HepG2 (cell line): ENCODE data around the gene API5. TPM values are rescaled to one million over a fixed set of nuclear protein-coding genes. Genes with fewer than 3 reads are reported as not detected.
A peak's percentile ranks its signal among the peaks of the same experiment; 100 is the strongest.

Experiments
- ATAC-seq: fragments of 200-7000 bp; cut with Tn5 transposase; 3 replicates; pipeline ENCODE4 v1.9.1; 2020; ENCODE audit warnings: mild to moderate bottlenecking, moderate library complexity
- BruUV-seq: library from RNA; stranded (reverse); fragments of 400-500 nt; replicated peaks from 2 replicates; lab custom pipeline; 2021; lab: Mats Ljungman, UMichigan
- CTCF ChIA-PET: fragments of 300-600 bp; formaldehyde crosslinking; extraction: SDS; loops from one replicate; lab custom pipeline; 2021; ENCODE audit warnings: low total read pairs, inconsistent platforms, low intra/inter-chr PET ratio; lab: Yijun Ruan, JAX
- POLR2A ChIA-PET: fragments of 350-600 bp; sonication (Branson Sonifier 250); formaldehyde crosslinking; loops from one replicate; lab custom pipeline; 2020; ENCODE audit warnings: antibody characterized with exemption, inconsistent platforms; lab: Yijun Ruan, JAX
- DNase-seq: peaks from one replicate; pipeline ENCODE4 v3.0.0-alpha.2; 2015; ENCODE audit warnings: low spot score
- FAIRE-seq: peaks from 3 replicates; lab custom pipeline; 2011; peaks lifted over from hg19 to GRCh38; lab: Jason Lieb, UNC
- H2AFZ ChIP-seq: one replicate; pipeline ENCODE4 v1.6.1; 2011; ENCODE audit warnings: low read length, inconsistent platforms
- H3K27ac ChIP-seq: fragments of 300-600 bp; 3 replicates; pipeline ENCODE4 v1.8.0; 2011; ENCODE audit warnings: mixed run types, mild to moderate bottlenecking, mixed read lengths, low read length, inconsistent platforms; ENCODE audit not compliant: insufficient read depth; ENCODE audit errors: extremely low read length
- H3K27me3 ChIP-seq, 2 experiments: fragments of 200-600 bp in 1 of 2; 2 replicates in 1 of 2; 3 replicates in 1 of 2; pipeline versions ENCODE4 v1.6.0 to v1.8.0; 2011; ENCODE audit warnings: low read length in 2 of 2, mild to moderate bottlenecking in 2 of 2, moderate library complexity in 2 of 2, inconsistent platforms in 1 of 2; ENCODE audit not compliant: insufficient read depth in 2 of 2, control insufficient read depth in 1 of 2
- H3K36me3 ChIP-seq, 2 experiments: fragments of 200-600 bp in 1 of 2; replicated peaks in 1 of 2; 2 replicates in 1 of 2; 3 replicates in 1 of 2; pipeline versions ENCODE4 v1.5.1 to v1.8.0; 2011; ENCODE audit warnings: low read length in 2 of 2, inconsistent platforms in 1 of 2; ENCODE audit not compliant: insufficient read depth in 2 of 2, control insufficient read depth in 1 of 2
- H3K4me1 ChIP-seq: 2 replicates; pipeline ENCODE4 v1.5.1; 2012; ENCODE audit warnings: low read length, inconsistent platforms; ENCODE audit not compliant: insufficient read depth
- H3K4me2 ChIP-seq: 2 replicates; pipeline ENCODE4 v1.6.0; 2011; ENCODE audit warnings: low read depth, low read length, inconsistent platforms
- H3K4me3 ChIP-seq, 3 experiments: fragments of 200-600 bp in 1 of 3; sonication (generic), shearing (Covaris generic) in 1 of 3; replicated peaks in 1 of 3; 2 replicates each; pipeline ENCODE4 v1.5.1; 2011 to 2016; ENCODE audit warnings: low read length in 3 of 3, inconsistent platforms in 2 of 3, low read depth in 2 of 3, mild to moderate bottlenecking in 2 of 3, control low read depth in 1 of 3, mixed read lengths in 1 of 3; ENCODE audit not compliant: insufficient read depth in 1 of 3
- H3K79me2 ChIP-seq: one replicate; pipeline ENCODE4 v1.6.1; 2011; ENCODE audit warnings: low read length, inconsistent platforms; ENCODE audit not compliant: insufficient read depth
- H3K9ac ChIP-seq: 2 replicates; pipeline ENCODE4 v1.6.0; 2011; ENCODE audit warnings: mild to moderate bottlenecking, low read depth, low read length, inconsistent platforms; ENCODE audit not compliant: insufficient read depth
- H3K9me3 ChIP-seq: 2 replicates; pipeline ENCODE4 v1.5.1; 2012; ENCODE audit warnings: mild to moderate bottlenecking, low read length
- H4K20me1 ChIP-seq: 2 replicates; pipeline ENCODE4 v1.6.0; 2011; ENCODE audit warnings: inconsistent platforms, mild to moderate bottlenecking, low read length, moderate library complexity; ENCODE audit not compliant: insufficient read depth
- FOXA3 ChIP-seq: IDR thresholded peaks from 2 replicates; pipeline ENCODE4 v1.6.1; 2016; ENCODE audit warnings: missing genetic modification reagents, missing compliant biosample characterization
- ZNF263 ChIP-seq: sonication (generic); formaldehyde crosslinking; IDR thresholded peaks from 2 replicates; pipeline ENCODE4 v1.4.0; 2020; ENCODE audit warnings: missing genetic modification reagents
- ZNF569 ChIP-seq: sonication (generic); formaldehyde crosslinking; IDR thresholded peaks from 2 replicates; pipeline ENCODE4 v1.5.0; 2020; ENCODE audit warnings: mild to moderate bottlenecking, missing genetic modification reagents, moderate library complexity, borderline replicate concordance
- WGBS: methylation state at CpG from one replicate; pipeline ENCODE4 v1.1.6; 2017; ENCODE audit warnings: low lambda C conversion rate; 5-methylcytosine and 5-hydroxymethylcytosine counted together
- in situ Hi-C: cut with HindIII; loops from 2 replicates; pipeline ENCODE4 v1.10.0; 2017; ENCODE audit warnings: low pct_unique_long_range_greater_than_20kb; ENCODE audit not compliant: extremely low pct_ligation_motif_present
- intact Hi-C: fragments of 100-400 bp; cut with micrococcal nuclease; formaldehyde crosslinking; loops from one replicate; pipeline ENCODE4 v1.10.0; 2022; ENCODE audit not compliant: unreplicated experiment
- polyA plus RNA-seq, 8 experiments: library from polyadenylated mRNA; depleted of rRNA in 3 of 8; stranded (reverse) in 7 of 8; unstranded in 1 of 8; fragments of >200 nt; fragmentation: Illumina TruSeq in 4 of 8; extraction: Trizol in 4 of 8; gene quantifications; 2 replicates each; pipeline versions ENCODE4 v1.2.1 to v1.2.3, GENCODE V29; 2011 to 2016; ENCODE audit warnings: low read depth in 4 of 8, missing spikeins in 1 of 8, mixed read lengths in 1 of 8; ENCODE audit not compliant: insufficient read depth in 1 of 8
- total RNA-seq, 5 experiments: library from RNA; depleted of rRNA; stranded (reverse); fragments of >200 nt; fragmentation: Illumina TruSeq; extraction: Trizol; gene quantifications; 2 replicates each; pipeline ENCODE4 v1.2.3, GENCODE V29; 2016; ENCODE audit warnings: low read depth in 1 of 5
- TF ChIP-seq, protein P1 (sequence below): sonication (generic); formaldehyde crosslinking; IDR thresholded peaks from 2 replicates; pipeline ENCODE4 v1.5.1; 2020; ENCODE audit warnings: missing genetic modification reagents, mild to moderate bottlenecking, borderline replicate concordance
- TF ChIP-seq, protein P2 (sequence below): sonication (generic); formaldehyde crosslinking; IDR thresholded peaks from 2 replicates; pipeline ENCODE4 v1.4.0; 2020; ENCODE audit warnings: missing genetic modification reagents, mild to moderate bottlenecking, borderline replicate concordance

The API5 gene
- total and polyA plus RNA-seq, 2 of the 13 experiments (the other 11 are each of a cell fraction or from before 2014, with no cell fraction given) = 21.6 to 59.0 TPM

DNA sequence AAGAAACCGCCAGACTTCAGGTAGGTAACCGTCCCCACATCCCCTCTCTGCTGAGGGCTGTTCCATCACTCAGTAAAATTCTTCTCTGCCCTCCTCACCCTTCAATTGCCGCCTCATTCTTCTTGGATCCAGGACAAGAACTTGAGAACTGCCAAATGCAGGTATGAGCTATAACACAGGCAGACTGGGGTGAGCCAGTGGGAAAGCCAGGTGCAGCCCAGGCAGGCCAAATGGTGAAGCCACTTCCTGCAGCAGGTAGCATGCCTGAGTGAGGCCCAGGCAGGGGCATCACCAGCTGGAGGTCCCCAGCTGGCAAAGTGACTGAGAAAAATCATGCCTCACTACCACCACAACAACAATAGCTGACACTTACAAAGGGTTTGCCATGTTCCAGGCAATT lies 22.4 kb upstream of the API5 start:
- ChIA-PET CTCF (no interaction called here), POLR2A (no interaction called here)
- ATAC-seq (no peak), DNase-seq (no peak), FAIRE-seq (no peak)
- BruUV-seq = no TSS peak
- no peaks in the 10 kb centered on the region for H3K9me3 ChIP-seq
- no peak overlapping the region for H2AFZ ChIP-seq
- intact Hi-C loops (no loop called here), in situ Hi-C loops (loop anchor here (25.0 kb wide), 1 partner anchor 1827 kb away; the partner anchor contains the start of gene LRRC4C)
- no peaks in the 10 kb centered on the region for H3K4me1 ChIP-seq
- no peaks in the 10 kb centered on the region for H3K27me3 ChIP-seq
- 11% methylated on average over 3 of the region's 3 CpGs for WGBS
- H3K79me2 ChIP-seq = no peaks in the 10 kb centered on the region
- TF ChIP-seq, protein P1, sequence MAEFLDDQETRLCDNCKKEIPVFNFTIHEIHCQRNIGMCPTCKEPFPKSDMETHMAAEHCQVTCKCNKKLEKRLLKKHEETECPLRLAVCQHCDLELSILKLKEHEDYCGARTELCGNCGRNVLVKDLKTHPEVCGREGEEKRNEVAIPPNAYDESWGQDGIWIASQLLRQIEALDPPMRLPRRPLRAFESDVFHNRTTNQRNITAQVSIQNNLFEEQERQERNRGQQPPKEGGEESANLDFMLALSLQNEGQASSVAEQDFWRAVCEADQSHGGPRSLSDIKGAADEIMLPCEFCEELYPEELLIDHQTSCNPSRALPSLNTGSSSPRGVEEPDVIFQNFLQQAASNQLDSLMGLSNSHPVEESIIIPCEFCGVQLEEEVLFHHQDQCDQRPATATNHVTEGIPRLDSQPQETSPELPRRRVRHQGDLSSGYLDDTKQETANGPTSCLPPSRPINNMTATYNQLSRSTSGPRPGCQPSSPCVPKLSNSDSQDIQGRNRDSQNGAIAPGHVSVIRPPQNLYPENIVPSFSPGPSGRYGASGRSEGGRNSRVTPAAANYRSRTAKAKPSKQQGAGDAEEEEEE = no peak
- TF ChIP-seq ZNF263 (CRISPR knock-in tag) (no peak), ZNF569 (no peak), FOXA3 (no peak)
- TF ChIP-seq, protein P2, sequence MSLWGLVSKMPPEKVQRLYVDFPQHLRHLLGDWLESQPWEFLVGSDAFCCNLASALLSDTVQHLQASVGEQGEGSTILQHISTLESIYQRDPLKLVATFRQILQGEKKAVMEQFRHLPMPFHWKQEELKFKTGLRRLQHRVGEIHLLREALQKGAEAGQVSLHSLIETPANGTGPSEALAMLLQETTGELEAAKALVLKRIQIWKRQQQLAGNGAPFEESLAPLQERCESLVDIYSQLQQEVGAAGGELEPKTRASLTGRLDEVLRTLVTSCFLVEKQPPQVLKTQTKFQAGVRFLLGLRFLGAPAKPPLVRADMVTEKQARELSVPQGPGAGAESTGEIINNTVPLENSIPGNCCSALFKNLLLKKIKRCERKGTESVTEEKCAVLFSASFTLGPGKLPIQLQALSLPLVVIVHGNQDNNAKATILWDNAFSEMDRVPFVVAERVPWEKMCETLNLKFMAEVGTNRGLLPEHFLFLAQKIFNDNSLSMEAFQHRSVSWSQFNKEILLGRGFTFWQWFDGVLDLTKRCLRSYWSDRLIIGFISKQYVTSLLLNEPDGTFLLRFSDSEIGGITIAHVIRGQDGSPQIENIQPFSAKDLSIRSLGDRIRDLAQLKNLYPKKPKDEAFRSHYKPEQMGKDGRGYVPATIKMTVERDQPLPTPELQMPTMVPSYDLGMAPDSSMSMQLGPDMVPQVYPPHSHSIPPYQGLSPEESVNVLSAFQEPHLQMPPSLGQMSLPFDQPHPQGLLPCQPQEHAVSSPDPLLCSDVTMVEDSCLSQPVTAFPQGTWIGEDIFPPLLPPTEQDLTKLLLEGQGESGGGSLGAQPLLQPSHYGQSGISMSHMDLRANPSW (CRISPR knock-in tag) = no peak
- H4K20me1 ChIP-seq = no peaks in the 10 kb centered on the region
- H3K4me3 ChIP-seq = no peak overlapping the region
- H3K4me2 ChIP-seq = peak overlapping the region; percentile 50
- H3K9ac ChIP-seq = no peak overlapping the region
- no peaks in the 10 kb centered on the region for H3K36me3 ChIP-seq
- no peak overlapping the region for H3K27ac ChIP-seq
